ENCODE results near the gene DROSHA.
"Not testable (repeated sequence)": the region's sequence is repeated elsewhere in the genome, so short reads cannot be mapped to it uniquely, and the experiment has no call there.

DROSHA gene

DNA sequence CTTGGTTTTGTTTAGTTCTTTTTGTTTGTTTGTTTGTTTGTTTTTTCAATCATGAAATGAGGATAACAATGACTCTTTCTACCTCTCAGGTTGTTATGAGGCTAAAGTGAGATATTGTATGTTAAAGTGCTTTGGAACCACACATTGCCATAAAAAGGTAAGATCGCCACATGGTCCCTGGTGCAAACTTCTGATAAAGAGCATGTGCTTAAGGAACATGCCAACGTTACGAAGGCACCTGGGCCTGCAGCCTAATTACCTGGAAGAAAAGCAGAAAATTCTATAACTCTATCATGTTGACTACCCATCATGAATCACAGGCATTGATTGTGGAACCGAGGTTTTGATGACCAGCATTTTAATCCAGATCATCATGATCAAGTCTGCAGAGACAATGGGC is 151.8 kb downstream of the DROSHA start:
- DNase-seq (ENCODE audit: low read depth, low spot score): no peak

DNA sequence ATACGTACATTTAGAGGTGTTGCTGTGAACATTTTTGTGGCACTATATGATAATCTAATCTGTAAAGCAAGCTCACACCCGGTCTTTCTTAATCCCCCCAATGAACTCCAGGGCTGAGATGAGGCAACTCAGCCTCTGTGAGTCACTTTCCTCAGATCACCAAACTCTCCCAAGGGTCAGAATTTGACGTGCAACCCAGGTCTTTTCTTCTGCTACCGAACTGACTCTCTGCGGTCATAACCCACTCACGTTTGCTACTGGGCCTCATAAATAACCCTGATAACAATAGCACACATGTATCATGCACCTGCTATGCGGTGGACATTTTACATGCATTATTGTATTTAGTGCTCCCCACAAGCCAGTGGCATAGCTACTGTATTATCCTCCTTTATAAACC is 153.1 kb downstream of the DROSHA start:
- DNase-seq (ENCODE audit: low read depth, low spot score): no peak

DNA sequence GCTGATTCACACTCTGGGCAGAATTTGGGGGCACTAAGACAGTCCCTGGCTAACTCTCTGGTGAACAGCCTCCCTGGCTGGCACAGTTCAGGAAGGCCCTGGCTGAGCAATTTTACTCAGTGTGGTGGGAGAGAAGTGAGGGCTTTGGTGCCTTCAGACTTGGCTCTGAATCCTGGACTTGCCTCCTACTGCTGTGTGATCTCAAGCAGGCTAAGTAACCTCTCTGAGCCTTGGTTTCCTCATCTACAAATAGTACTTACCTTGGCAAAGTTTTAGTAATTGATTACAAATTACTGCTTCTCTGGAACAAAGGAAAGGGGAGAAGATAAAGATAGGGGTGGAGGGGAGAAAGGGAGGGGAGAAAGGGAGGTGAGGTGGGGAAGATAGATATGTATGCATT is 153.8 kb downstream of the DROSHA start:
- DNase-seq (ENCODE audit: low read depth, low spot score): no peak

DNA sequence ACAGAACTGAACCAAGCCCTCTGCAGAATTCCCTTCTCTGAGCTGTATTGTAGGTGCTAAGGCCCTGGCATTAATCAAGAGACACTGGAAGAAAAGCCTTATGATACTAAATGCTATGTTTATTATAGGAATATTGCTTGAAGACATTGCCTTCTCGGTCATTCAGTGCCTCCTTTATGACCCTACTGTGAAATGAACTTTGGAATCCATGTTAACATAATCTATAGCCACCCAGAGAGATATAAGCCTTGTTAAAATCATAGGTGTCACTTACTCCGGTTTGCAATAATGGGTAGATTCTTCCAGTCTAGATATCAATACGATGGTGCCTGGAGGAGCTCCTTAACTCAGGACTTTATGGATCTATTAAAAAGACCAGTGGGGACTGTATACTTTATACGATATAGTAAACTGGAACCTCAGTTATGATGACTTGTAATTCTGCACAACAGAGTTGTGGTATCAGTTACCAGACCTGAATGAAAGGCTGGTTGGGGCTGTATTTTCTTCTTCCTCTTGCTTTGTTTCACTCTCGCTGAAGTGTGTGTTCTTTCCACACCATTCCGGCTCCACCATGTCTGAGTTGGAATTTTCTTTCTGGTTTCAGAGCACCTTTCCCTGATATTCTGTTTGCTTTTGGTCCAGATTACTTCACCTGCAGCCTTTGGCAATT is 154.5 kb downstream of the DROSHA start:
- DNase-seq (ENCODE audit: low read depth, low spot score): no peak

DNA sequence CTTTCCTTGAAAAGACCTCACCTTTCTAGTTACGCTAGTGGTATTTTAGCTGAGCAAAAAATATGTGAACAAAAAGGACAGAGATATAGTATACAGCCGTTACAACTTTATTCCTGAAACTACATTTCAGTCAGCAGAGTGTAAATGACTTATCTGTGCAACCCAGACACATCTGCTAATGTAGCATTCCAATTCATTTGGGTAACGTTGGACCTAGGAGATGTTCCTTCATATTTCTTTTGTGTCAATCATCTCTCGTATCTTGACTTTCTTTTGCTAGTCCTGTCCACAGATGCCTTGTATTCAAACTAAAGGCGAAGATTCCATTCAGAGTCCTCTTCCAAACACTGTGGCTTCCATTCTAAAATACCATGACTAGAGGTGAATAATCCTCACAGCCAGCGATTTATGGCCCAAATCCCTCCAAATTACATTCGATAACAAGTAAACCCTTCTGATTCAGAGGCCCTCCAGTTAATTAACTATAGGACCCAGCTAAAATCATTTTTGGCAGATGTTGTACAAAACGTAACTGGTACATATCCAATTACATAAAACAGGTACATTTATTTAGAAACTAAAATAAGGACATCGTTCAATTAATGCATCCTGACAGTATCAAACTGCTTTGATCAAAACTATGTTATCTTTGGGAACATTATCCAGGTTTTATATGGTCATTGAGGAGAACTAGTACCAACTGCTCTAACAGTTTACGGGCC is 155.7 kb downstream of the DROSHA start:
- no peak for DNase-seq (ENCODE audit: low read depth, low spot score)

DNA sequence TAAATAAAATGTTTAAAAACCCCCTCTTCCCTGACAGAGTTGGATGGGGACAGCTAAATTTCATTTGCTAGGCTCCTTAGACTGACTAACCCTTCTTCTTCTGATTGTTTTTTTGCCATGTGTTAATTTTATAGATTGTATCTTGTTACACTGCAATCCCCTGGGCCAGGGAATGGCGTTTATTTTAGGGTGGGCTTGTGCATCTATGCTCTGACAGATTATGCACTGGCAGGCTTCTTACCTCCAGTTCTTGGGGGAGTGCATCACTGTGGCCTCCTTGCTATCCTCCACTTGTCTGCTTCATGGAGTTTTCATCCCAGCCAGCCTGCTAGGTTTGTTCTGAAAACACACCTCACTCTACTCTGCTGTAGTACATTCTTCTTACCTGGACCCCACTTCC is 159.8 kb downstream of the DROSHA start:
- no peak for DNase-seq (ENCODE audit: low read depth, low spot score)

DNA sequence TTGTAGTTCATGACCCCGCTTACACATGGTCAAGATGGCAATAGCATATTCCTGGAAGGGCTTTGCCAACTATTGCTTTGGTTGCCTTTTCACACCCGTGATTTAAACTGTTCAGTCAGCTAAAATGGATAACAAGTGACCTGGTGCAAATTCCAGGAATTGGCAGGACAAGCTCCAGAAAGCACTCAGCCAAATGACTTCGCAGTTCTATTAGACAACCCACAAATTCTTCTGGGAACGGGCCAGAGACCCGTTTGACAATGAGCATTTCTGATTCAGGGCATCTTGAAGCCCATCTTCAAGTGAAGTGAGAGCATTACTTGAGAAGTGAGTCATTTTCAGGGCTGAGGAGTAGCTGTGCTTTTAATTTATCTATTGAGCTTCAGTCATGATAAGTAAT is 165.0 kb downstream of the DROSHA start:
- DNase-seq (ENCODE audit: low read depth, low spot score): peak; percentile 53

DNA sequence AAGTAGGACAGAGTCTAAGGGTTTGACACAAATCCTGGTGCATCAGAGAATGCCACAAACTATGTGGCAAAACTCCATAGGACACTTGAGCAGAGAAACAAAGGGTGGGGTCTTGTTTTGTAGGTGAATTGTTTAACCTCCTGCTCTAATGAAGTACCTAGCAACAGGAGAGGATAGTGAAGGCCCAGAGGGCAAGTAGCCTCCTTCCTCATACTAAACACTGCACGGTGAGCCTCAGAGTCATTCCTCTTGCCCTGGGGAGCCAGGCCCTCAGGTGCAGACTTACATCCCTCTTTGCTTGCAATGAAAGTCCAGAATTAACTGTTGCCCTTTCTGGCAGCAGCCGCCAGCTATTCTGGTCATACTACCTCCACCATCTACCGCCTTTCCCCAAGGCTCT is 166.1 kb downstream of the DROSHA start:
- no peak for DNase-seq (ENCODE audit: low read depth, low spot score)

DNA sequence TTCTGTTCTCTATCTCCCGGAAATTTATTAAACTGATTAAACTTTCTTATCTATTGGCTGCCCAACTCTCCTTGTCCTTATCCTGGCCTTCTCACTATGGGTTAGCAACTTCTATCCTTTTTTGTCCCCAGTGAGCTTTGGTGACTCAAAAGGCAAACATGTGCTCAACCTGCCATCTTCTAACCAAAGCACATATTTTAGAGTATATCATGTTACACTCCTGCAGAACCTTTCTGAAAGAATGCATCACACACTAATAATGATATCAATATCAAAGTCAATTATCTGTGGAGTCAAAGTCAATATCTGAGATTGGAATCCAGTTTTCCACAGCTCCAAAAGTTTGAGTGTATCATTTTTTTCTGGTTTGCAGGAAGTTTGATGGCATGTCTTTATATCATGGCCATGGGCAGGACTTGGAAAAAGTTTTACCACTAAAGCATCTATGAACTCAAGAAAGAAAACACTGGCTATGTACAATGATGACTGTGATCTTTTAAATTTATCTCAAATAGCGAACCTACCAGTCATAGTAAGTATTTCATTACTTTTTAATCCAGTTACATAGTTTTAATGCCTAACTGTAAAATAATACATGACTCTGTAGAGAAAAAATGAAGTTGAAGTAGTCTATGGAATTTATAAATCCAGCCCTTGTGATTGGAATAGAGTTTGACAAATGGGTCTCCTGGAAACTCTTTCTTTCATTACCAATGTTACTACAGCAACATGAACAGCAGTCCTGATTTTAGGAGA is 166.8 kb downstream of the DROSHA start:
- peak; percentile 33 for DNase-seq (ENCODE audit: low read depth, low spot score)

DNA sequence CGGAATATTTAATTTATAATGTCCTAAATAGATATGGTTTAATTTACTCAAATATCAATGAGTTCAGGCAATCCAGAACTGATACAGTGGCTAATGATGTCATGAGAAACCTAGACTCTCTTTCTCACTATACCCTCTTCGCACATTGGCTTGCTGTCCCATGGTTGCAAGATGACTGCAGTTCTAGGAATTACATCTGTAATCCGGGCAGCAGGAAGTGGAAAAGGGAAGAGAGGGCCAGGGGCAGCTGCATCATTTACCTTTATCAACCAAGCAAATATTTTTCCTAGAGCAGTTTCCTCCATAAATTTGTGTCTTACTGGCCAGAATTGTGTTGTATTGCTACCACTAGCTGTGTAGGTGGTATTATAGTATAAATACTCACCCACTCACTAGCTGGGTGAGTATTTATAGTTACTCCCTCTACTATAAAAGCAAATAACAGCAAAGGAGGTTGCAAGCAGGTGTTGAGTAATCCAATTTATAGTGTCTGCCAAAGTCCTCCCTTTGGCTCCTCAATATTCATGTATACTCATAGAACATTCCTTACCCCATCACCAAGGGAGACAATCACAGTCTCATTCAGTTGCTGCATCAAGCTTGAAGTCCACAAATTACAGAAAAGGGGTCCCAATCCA is 168.8 kb downstream of the DROSHA start:
- DNase-seq (ENCODE audit: low read depth, low spot score): no peak

DNA sequence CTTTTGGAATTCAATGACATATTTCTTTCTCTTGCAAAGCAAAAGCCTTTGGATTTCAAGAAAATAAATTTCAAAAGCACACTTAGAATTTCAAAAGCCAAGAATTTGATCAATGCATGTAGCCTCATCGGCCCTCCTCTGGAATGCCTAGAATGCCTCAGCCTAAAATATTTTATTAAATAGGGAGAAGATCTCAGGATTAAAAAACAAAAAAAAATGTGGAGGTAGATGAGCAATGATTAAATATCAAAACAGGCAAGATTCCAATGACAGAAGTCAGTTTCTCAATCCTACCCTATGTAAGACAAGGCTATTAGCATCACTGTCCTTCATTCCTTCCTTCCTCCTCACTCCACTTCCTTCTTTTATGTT is 169.4 kb downstream of the DROSHA start:
- no peak for DNase-seq (ENCODE audit: low read depth, low spot score)

DNA sequence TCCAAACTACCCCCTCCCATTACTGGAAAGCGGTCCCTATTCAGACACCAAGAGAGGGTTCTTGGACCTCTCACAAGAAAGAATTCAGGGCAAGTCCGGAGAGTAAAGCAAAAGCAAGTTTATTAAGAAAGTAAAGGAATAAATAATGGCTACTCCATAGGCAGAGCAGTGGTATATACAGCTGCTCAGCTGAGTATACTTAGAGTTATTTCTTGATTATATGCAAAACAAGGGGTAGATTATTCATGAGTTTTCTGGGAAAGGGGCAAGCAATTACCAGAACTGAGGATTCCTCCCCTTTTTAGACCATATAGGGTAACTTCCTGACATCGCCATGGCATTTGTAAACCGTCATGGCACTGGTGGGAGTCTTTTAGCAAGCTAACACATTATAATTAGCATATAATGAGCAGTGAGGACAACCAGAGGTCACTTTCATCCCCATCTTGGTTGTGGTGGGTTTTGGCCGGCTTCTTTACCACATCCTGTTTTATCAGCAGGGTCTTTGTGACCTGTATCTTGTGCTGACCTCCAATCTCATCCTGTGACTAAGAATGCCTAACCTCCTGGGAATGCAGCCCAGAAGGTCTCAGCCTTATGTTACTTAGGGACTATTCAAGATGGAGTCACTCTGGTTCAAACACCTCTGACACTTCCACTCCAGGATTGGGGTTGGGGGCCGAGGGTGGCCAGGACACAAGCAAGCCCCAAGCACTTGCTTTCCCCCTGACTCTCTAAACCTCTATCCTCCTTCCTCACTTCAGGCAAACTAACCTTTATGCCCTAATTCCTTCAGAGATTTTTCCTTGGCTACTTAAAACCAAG is 170.0 kb downstream of the DROSHA start:
- not testable (repeated sequence) for DNase-seq (ENCODE audit: low read depth, low spot score)

DNA sequence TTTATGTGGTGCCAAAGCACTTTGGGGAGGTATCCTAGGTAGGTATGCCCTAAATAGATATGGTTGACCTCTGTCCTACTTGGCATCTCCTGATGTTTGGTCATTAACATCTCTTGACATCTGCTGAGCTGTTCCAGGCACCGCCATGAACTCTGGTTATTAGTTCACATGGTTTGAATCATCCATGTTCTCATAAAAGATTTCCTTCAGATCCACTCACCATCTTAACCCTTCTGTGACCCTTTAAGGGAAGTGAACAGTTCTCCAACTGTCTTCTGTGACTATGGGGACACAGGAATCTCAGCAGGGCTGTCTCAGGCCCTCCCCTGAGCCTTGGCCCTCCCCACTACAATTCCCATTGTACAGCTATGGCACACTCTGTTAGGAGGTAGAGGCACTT is 170.7 kb downstream of the DROSHA start:
- peak; percentile 20 for DNase-seq (ENCODE audit: low read depth, low spot score)

DNA sequence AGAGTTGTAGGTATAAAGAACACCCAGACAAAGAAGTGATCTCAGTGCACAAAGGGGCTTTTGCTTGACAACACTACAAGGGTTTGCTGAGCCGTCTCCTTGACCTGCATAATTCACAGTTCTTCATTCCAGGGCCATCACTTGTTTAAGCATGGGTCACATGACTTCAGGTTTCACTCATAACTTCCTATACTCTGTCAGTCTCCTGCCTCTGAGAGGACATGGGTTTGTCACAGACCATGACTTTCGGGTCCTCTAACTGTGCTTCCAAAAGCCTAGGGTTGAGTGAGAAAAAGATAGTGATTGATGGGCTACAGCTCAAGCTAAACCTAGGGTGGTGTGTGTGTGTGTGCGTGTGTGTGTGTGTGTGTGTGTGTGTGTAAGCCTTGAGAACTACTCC is 172.1 kb downstream of the DROSHA start:
- DNase-seq (ENCODE audit: low read depth, low spot score): no peak

DNA sequence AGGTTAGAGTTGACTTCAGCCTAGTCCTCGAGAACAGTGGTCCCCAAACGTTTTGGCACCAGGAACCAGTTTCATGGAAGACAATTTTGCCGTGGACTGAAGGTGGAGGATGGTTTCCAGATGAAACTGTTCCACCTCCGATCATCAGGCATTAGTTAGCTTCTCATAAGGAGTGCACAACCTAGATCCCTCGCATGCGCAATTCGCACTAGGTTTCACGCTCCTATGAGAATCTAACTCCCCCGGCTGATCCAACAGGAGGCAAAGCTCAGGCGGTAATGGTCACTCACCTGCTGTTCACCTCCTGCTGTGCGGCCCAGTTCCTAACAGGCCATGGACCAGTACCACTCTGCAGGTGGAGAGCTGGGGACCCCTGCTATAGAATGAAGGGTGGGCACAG is 174.9 kb downstream of the DROSHA start:
- no peak for DNase-seq (ENCODE audit: low read depth, low spot score)

DNA sequence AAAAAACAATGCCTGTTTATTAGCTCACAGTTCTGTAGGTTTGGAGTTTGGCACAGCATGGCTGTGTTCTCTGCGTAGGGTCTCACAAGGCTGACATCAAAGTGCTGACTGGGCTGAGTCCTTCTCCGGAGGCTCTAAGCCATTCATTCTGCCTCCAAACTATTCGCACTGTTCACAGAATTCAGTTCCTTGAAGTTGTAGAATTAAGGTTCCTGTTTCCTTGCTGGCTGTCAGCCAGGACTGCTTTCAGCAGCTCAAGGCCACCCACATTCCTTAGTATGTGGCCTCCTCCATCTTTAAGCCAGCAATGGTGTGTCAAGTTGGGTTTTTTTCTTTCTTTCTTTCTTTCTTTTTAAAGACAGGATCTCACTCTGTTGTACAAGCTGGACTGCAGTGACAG is 176.6 kb downstream of the DROSHA start:
- DNase-seq (ENCODE audit: low read depth, low spot score): no peak

Data from astrocyte of the hippocampus (primary cell).